ENCODE results near the gene LDAH.

- TF ChIP-seq ISL1 (CRISPR knock-in tag; IDR thresholded peaks at IDR 0.05) (no peak), SNAI2 (CRISPR knock-in tag; IDR thresholded peaks at IDR 0.05) (no peak), ZFP30 (CRISPR knock-in tag; IDR thresholded peaks at IDR 0.05) (no peak), PATZ1 (CRISPR knock-in tag; IDR thresholded peaks at IDR 0.05; ENCODE audit: borderline replicate concordance) (no peak), BACH2 (CRISPR knock-in tag; IDR thresholded peaks at IDR 0.05; ENCODE audit: borderline replicate concordance) (no peak), ESRRG (CRISPR knock-in tag; IDR thresholded peaks at IDR 0.05) (no peak), CREB5 (CRISPR knock-in tag; IDR thresholded peaks at IDR 0.05; ENCODE audit: low read depth) (no peak), ZNF565 (CRISPR knock-in tag; conservative IDR thresholded peaks at IDR 0.05; ENCODE audit: low read depth) (no peak), RARB (CRISPR knock-in tag; IDR thresholded peaks at IDR 0.05) (no peak), GLIS3 (CRISPR knock-in tag; IDR thresholded peaks at IDR 0.05) (no peak)
Measured at GRCh38 chr2:20669562-20670314, 153.2 kb downstream of the LDAH start.

Measured in SK-N-SH treated with all-trans-retinoic acid at 6 μM for 48 hours (cell line).